Activated CD8-positive, alpha-beta T cell treated with anti-CD3 and anti-CD28 coated beads for 36 hours (primary cell): ENCODE data around the gene RPIA. TPM values are rescaled to one million over a fixed set of nuclear protein-coding genes. Genes with fewer than 3 reads are reported as not detected.

Experiments
- ATAC-seq: fragments of 200-7000 bp; cut with Tn5 transposase; one replicate; pipeline ENCODE4 v1.10.0; 2021; ENCODE audit warnings: mild to moderate bottlenecking, moderate library complexity
- CTCF ChIA-PET: fragments of 350-600 bp; sonication (Branson Sonifier 250); formaldehyde crosslinking; loops from one replicate; lab custom pipeline; 2021; ENCODE audit warnings: antibody characterized with exemption; lab: Charles Lee
- POLR2A ChIA-PET: fragments of 350-600 bp; sonication (Branson Sonifier 250); formaldehyde crosslinking; loops from one replicate; lab custom pipeline; 2021; ENCODE audit warnings: antibody characterized with exemption; lab: Charles Lee
- DNase-seq: peaks from one replicate; pipeline ENCODE4 v3.0.0-alpha.2; 2020
- H3K27ac Mint-ChIP-seq: one replicate; pipeline ENCODE4 v1.8.0; 2021; ENCODE audit warnings: mild to moderate bottlenecking, mixed read lengths
- H3K27me3 Mint-ChIP-seq: one replicate; pipeline ENCODE4 v1.8.0; 2021; ENCODE audit warnings: mixed read lengths
- H3K36me3 Mint-ChIP-seq: one replicate; pipeline ENCODE4 v1.8.0; 2021; ENCODE audit warnings: low read depth, mixed read lengths
- H3K4me1 Mint-ChIP-seq: one replicate; pipeline ENCODE4 v1.8.0; 2021; ENCODE audit warnings: low read depth, mixed read lengths
- H3K4me3 Mint-ChIP-seq: one replicate; pipeline ENCODE4 v1.8.0; 2021; ENCODE audit warnings: mild to moderate bottlenecking, moderate library complexity, mixed read lengths
- H3K9me3 Mint-ChIP-seq: one replicate; pipeline ENCODE4 v1.8.0; 2021; ENCODE audit warnings: mixed read lengths
- intact Hi-C: fragments of 100-400 bp; cut with micrococcal nuclease; formaldehyde crosslinking; loops from one replicate; pipeline ENCODE4 v1.10.0; 2022
- total RNA-seq, 2 experiments: library from RNA; stranded (reverse); gene quantifications; one replicate each; pipeline ENCODE4 v1.2.3, GENCODE V29; 2021
- TF ChIP-seq, protein P1 (sequence below): fragments of 200-600 bp; IDR thresholded peaks from one replicate; pipeline ENCODE4 v1.8.0; 2022; ENCODE audit warnings: antibody characterized with exemption, mild to moderate bottlenecking

The RPIA gene
- total RNA-seq, 2 experiments from 2014 or later: 79.4 to 81.0 TPM

DNA sequence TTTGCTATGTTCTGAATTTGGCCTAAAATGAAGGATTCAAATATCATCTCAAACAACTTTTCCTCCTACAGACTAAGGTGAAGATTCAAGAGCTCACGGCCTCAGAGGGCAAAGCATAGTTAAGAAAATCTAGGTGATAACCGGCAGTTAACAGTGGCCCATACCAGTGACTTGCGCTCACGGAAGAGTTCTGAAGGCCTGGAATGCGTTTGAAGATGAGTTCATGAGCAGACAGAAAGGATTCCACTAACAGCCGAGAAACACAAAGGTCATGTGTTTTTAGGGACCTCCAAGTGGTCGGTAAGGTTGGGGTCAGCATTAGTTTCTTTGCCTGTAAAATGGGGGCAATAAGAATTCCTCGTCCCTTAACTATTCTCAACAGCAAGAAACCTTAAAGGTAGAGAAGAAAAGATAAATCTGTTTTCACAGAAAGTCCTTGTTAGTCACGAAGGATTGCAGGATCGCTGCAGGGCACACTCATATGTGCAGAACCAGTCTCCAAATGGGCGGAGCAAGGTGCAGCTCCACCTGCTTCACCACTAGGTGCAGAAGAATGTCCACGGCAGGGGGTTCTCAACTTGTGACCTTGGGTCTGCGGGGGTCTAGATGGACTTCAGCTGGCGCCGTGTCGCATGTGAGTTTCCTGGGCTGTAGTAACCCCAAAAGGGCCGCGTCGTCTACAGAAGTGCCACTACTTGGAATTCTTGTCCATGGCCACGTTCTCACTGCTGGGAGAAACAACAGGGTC lies 708 bp upstream of the RPIA start:
- ATAC-seq (peak; percentile 31), DNase-seq (peak; percentile 72)
- TF ChIP-seq, protein P1, sequence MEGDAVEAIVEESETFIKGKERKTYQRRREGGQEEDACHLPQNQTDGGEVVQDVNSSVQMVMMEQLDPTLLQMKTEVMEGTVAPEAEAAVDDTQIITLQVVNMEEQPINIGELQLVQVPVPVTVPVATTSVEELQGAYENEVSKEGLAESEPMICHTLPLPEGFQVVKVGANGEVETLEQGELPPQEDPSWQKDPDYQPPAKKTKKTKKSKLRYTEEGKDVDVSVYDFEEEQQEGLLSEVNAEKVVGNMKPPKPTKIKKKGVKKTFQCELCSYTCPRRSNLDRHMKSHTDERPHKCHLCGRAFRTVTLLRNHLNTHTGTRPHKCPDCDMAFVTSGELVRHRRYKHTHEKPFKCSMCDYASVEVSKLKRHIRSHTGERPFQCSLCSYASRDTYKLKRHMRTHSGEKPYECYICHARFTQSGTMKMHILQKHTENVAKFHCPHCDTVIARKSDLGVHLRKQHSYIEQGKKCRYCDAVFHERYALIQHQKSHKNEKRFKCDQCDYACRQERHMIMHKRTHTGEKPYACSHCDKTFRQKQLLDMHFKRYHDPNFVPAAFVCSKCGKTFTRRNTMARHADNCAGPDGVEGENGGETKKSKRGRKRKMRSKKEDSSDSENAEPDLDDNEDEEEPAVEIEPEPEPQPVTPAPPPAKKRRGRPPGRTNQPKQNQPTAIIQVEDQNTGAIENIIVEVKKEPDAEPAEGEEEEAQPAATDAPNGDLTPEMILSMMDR: no peak
- H3K36me3 Mint-ChIP-seq: peaks cover 20% of the 10 kb centered on the region
- ChIA-PET POLR2A (interaction anchor here (1.1 to 2.0 kb wide), 4 partner anchors 18 to 95 kb away, joined by 4 to 14 read pairs (median 5); partner anchors contain the start of gene EIF2AK3), CTCF (interaction anchor here (0.6 to 1.4 kb wide), 5 partner anchors 13 to 119 kb away, joined by 3 to 9 read pairs (median 4); no protein-coding TSS in a partner anchor)
- no peaks in the 10 kb centered on the region for H3K9me3 Mint-ChIP-seq
- intact Hi-C loops: no loop called here
- H3K4me1 Mint-ChIP-seq: peaks cover 46% of the 10 kb centered on the region
- peak overlapping the region; percentile 96 for H3K27ac Mint-ChIP-seq
- peak overlapping the region; percentile 94 for H3K4me3 Mint-ChIP-seq
- H3K27me3 Mint-ChIP-seq: no peaks in the 10 kb centered on the region

DNA sequence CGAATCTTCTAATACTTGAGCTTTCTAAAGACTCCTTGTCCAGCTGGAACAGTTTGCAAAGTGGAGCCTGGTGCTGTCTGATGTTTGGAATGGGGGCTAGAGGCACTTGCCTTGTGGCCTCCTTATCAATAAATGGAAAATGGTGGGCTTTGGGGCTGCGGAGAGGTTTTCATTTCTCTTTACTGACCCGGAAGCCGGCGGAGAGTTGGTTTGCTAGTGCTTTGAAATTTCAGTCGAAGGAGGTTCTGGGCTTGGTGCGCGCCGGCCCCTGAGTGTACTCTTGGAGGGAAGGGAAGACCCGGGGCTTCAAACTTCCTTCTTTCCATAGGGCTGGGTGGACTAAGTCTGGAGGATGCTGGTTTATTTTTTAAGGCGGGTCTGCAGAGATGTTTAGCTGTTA lies 714 bp downstream of the RPIA start:
- H3K4me3 Mint-ChIP-seq: peak overlapping the region; percentile 94
- peak overlapping the region; percentile 96 for H3K27ac Mint-ChIP-seq
- POLR2A ChIA-PET: interaction anchor here (1.1 to 2.0 kb wide), 6 partner anchors 10 to 96 kb away, joined by 3 to 14 read pairs (median 4); partner anchors contain the start of gene EIF2AK3
- intact Hi-C loops: no loop called here
- peak; percentile 68 for DNase-seq
- H3K36me3 Mint-ChIP-seq: peaks cover 16% of the 10 kb centered on the region
- no peaks in the 10 kb centered on the region for H3K27me3 Mint-ChIP-seq
- ATAC-seq: no peak
- H3K9me3 Mint-ChIP-seq: no peaks in the 10 kb centered on the region
- TF ChIP-seq, protein P1: no peak
- CTCF ChIA-PET: interaction anchor here (1.0 to 1.5 kb wide), 10 partner anchors 16 to 244 kb away, joined by 3 to 6 read pairs (median 4); no protein-coding TSS in a partner anchor
- H3K4me1 Mint-ChIP-seq: peaks cover 57% of the 10 kb centered on the region

DNA sequence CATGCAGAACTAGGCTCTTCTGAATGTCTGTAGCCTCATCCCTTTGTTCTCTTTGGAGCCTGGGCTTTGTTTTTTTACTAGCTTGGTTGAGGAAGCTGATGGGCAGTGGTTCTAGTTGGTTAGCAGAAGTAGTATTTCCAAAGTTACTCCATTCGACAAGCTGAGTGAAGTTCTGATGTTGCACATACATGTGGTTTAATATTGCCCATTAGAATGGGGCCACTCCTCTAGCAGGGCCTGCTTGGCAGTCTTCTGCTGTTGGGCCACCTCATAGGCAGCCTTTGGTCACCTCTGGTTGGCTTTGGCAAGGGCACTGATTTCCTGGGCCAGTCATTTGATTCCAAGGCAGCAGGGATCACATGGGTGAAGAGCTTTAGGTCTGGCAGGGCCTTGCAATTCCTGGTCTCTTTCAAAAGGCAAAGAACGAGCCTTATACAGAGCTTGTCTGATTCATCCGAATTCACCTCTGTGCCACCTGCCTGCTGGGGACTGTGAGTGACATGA lies 2.5 kb downstream of the RPIA start:
- Mint-ChIP-seq H3K9me3 (no peaks in the 10 kb centered on the region), H3K27me3 (no peaks in the 10 kb centered on the region), H3K4me1 (peaks cover 64% of the 10 kb centered on the region), H3K4me3 (peak overlapping the region; percentile 94), H3K36me3 (peaks cover 21% of the 10 kb centered on the region), H3K27ac (no peak overlapping the region)
- no peak for DNase-seq
- ChIA-PET CTCF (interaction anchor here (1.0 to 1.3 kb wide), 2 partner anchors 9 to 103 kb away, joined by 3 to 4 read pairs; no protein-coding TSS in a partner anchor), POLR2A (interaction anchor here (0.7 to 1.1 kb wide), 3 partner anchors 8 to 52 kb away, joined by 3 read pairs; no protein-coding TSS in a partner anchor)
- ATAC-seq: no peak
- TF ChIP-seq, protein P1: no peak
- intact Hi-C loops: no loop called here

DNA sequence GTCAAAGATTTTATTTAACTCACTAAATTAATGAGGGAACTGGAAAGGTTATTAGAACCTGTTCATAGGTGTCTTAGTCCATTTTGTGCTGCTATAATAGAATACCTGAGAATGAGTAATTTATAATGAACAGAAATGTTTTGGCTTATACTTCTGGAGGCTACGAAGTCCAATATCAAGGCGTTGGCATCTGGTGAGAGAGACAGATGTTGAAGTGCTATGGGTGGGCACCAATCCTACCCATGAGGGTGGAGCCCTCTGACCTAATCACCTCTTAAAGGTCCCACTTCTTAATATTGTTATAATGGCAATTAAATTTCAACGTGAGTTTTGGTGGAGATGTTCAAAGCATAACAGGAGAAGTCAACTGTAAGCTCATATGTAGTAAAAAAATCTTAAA lies 5.1 kb downstream of the RPIA start:
- DNase-seq (no peak), ATAC-seq (no peak)
- no peaks in the 10 kb centered on the region for H3K27me3 Mint-ChIP-seq
- H3K27ac Mint-ChIP-seq: peak overlapping the region; percentile 52
- TF ChIP-seq, protein P1: no peak
- H3K9me3 Mint-ChIP-seq: no peaks in the 10 kb centered on the region
- peaks cover 32% of the 10 kb centered on the region for H3K36me3 Mint-ChIP-seq
- H3K4me3 Mint-ChIP-seq: no peak overlapping the region
- ChIA-PET CTCF (interaction anchor here (1.1 kb wide), 1 partner anchor 89 kb away, joined by 3 read pairs; no protein-coding TSS in a partner anchor), POLR2A (no interaction called here)
- peaks cover 48% of the 10 kb centered on the region for H3K4me1 Mint-ChIP-seq
- intact Hi-C loops: no loop called here
